HEK293T (cell line): ENCODE measurements around the gene ORC2.
A peak's percentile ranks its signal among the peaks of the same experiment; 100 is the strongest.

Experiments used
- CTCF ChIA-PET: fragments of 350-600 bp; formaldehyde crosslinking; extraction: SDS; loops from one replicate; lab custom pipeline; 2021; ENCODE audit warnings: antibody characterized with exemption, inconsistent platforms; lab: Yijun Ruan, JAX
- POLR2A ChIA-PET: fragments of 350-600 bp; formaldehyde crosslinking; extraction: SDS; loops from one replicate; lab custom pipeline; 2020; ENCODE audit warnings: antibody characterized with exemption, inconsistent platforms; lab: Yijun Ruan, JAX
- DNase-seq: peaks from one replicate; pipeline ENCODE4 v3.0.0; 2012; ENCODE audit warnings: mixed read lengths; ENCODE audit errors: extremely low spot score
- ARNT ChIP-seq: fragments of 450-650 bp; IDR thresholded peaks from 2 replicates; pipeline ENCODE4 v1.6.1; 2017; ENCODE audit warnings: mild to moderate bottlenecking
- BHLHE40 ChIP-seq: fragments of 450-650 bp; IDR thresholded peaks from 2 replicates; pipeline ENCODE4 v1.6.1; 2016; ENCODE audit warnings: mild to moderate bottlenecking, moderate library complexity, borderline replicate concordance
- CTBP1 ChIP-seq: fragments of 450-650 bp; IDR thresholded peaks from 2 replicates; pipeline ENCODE4 v1.6.1; 2016; ENCODE audit warnings: borderline replicate concordance
- ELF4 ChIP-seq: fragments of 450-650 bp; IDR thresholded peaks from 2 replicates; pipeline ENCODE4 v1.6.1; 2017; ENCODE audit warnings: antibody characterized with exemption
- FOXA1 ChIP-seq: fragments of 450-650 bp; IDR thresholded peaks from 2 replicates; pipeline ENCODE4 v1.6.1; 2016; ENCODE audit warnings: mild to moderate bottlenecking
- FOXK2 ChIP-seq: fragments of 450-650 bp; IDR thresholded peaks from 2 replicates; pipeline ENCODE4 v1.6.1; 2016; ENCODE audit warnings: mild to moderate bottlenecking
- FOXM1 ChIP-seq: fragments of 450-650 bp; IDR thresholded peaks from 2 replicates; pipeline ENCODE4 v1.6.1; 2017; ENCODE audit warnings: mild to moderate bottlenecking, borderline replicate concordance
- HDGF ChIP-seq: fragments of 450-650 bp; IDR thresholded peaks from 2 replicates; pipeline ENCODE4 v1.6.1; 2017; ENCODE audit warnings: antibody characterized with exemption, borderline replicate concordance
- L3MBTL2 ChIP-seq: fragments of 450-650 bp; conservative IDR thresholded peaks from 2 replicates; pipeline ENCODE4 v1.6.1; 2016; ENCODE audit warnings: mild to moderate bottlenecking
- LEF1 ChIP-seq: fragments of 450-650 bp; IDR thresholded peaks from 2 replicates; pipeline ENCODE4 v1.6.1; 2017; ENCODE audit warnings: mild to moderate bottlenecking, borderline replicate concordance
- NFRKB ChIP-seq: fragments of 450-650 bp; IDR thresholded peaks from 2 replicates; pipeline ENCODE4 v1.6.1; 2016; ENCODE audit warnings: mild to moderate bottlenecking, moderate library complexity
- SP1 ChIP-seq: fragments of 450-650 bp; IDR thresholded peaks from 2 replicates; pipeline ENCODE4 v1.6.1; 2017
- SUZ12 ChIP-seq: fragments of 450-650 bp; IDR thresholded peaks from 2 replicates; pipeline ENCODE4 v1.6.1; 2016; ENCODE audit warnings: mild to moderate bottlenecking
- TARDBP ChIP-seq: fragments of 450-650 bp; IDR thresholded peaks from 2 replicates; pipeline ENCODE4 v1.6.1; 2016
- ZNF384 ChIP-seq: fragments of 450-650 bp; IDR thresholded peaks from 2 replicates; pipeline ENCODE4 v1.6.1; 2016
- TF ChIP-seq, protein P1 (sequence below): fragments of 450-650 bp; IDR thresholded peaks from 2 replicates; pipeline ENCODE4 v1.6.1; 2016

The ORC2 gene

DNA sequence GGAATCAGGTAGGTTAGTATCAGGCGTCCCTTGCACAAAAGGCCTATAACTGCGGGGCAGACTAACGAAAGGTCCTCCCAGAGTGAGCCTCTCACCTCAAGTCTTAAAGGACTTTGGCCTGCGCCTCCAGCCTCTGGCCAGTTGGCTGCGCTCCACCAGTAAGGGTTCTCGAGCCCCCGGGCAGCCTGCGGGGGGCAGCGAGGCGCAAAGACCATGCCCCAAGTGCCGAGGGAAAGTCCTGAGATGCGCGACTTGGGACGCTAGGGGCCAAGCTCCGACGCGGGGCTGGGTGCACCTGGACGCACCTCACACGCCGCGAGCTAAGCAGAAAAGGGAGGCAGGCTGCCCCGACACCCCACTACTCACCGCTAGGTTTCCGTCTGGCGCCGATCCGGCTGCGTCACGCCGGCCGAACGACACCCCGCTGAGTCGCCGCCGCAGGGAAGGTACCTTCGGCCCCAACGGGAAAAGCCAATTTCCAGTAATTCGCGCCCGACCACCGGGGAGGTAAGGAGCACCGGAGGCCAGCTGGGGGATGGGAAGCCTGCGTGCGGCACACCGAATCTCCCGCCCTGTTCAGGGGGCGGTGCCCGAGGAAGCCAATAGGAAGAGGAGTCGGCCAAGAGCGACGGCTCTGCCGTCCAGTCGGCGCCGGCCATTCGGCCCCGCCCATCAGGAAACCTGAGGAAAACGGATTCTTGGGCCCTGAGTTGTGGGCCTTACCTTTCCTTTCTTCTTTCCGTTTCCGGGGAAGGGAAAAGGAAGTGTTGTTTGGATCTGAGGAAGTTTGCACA lies at the start of gene ORC2:
TSS of gene ORC2 (minus strand) at position 537 of the 794 bp plus-strand sequence. CDS start 5,537 bp downstream, outside the sequence.
- TF ChIP-seq, protein P1, sequence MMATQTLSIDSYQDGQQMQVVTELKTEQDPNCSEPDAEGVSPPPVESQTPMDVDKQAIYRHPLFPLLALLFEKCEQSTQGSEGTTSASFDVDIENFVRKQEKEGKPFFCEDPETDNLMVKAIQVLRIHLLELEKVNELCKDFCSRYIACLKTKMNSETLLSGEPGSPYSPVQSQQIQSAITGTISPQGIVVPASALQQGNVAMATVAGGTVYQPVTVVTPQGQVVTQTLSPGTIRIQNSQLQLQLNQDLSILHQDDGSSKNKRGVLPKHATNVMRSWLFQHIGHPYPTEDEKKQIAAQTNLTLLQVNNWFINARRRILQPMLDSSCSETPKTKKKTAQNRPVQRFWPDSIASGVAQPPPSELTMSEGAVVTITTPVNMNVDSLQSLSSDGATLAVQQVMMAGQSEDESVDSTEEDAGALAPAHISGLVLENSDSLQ, result peak; percentile 100
- TF ChIP-seq L3MBTL2, result peak; percentile 95
- peak; percentile 83; the same call in 1 of the 2 replicates for TF ChIP-seq SP1
- 0 out of 2 replicates have a peak, but pooled peaks have one; percentile 38 for TF ChIP-seq CTBP1
- no peak for TF ChIP-seq BHLHE40
- TF ChIP-seq FOXM1, result no peak
- POLR2A ChIA-PET, result interaction anchor here (0.6 to 5.0 kb wide), 11 partner anchors 11 to 256 kb away, joined by 3 to 32 read pairs (median 3); partner anchors contain the start of genes CLK1, NIF3L1 and PPIL3

GRCh38 chr2:201008296-201008829 lies 44.9 kb upstream of the ORC2 start:
- no peak for DNase-seq
- TF ChIP-seq LEF1 (no peak), FOXA1 (no peak), ARNT (no peak), TARDBP (no peak), ELF4 (no peak), L3MBTL2 (no peak), CTBP1 (no peak), NFRKB (no peak), SUZ12 (no peak), SP1 (no peak), HDGF (no peak), ZNF384 (no peak), FOXK2 (no peak), BHLHE40 (no peak), FOXM1 (no peak)
- TF ChIP-seq, protein P1, result no peak
- ChIA-PET CTCF (no interaction called here), POLR2A (no interaction called here)

More for the DNA sequence above, at the start of gene ORC2:
- CTCF ChIA-PET, result interaction anchor here (0.6 to 2.0 kb wide), 9 partner anchors 17 to 195 kb away, joined by 3 to 10 read pairs (median 3); partner anchors contain the start of gene HYCC2
- DNase-seq, result peak; percentile 93

DNA sequence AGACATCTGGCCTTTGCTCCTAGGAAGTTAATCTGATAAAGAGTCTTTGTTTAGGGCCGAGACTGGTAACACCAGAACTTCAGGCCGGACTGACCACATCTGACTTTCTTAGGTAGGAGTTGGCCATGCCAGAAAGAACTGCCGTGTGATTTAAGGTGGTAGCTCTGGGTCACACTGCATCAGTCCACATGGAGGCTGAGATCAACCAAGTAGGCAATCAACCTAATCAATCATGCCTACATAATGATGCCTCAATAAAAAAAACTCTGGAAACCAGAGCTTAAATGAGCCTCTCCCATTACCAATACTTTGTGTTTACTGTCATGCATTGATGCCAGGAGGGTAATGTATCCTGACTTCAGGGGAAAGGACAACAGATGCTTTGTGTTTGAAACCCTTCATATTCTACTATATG lies 44.1 kb upstream of the ORC2 start:
- POLR2A ChIA-PET, result no interaction called here
- CTCF ChIA-PET, result no interaction called here
- TF ChIP-seq ARNT, result no peak
- no peak for TF ChIP-seq BHLHE40
- TF ChIP-seq L3MBTL2, result no peak
- TF ChIP-seq FOXM1, result no peak
- TF ChIP-seq CTBP1, result no peak
- TF ChIP-seq ELF4, result no peak
- TF ChIP-seq SP1, result no peak
- no peak for DNase-seq

- TF ChIP-seq SP1 (no peak), LEF1 (no peak), CTBP1 (no peak), SUZ12 (no peak), ARNT (no peak), TARDBP (no peak), HDGF (no peak), BHLHE40 (no peak), ZNF384 (no peak), ELF4 (no peak), L3MBTL2 (no peak), FOXA1 (no peak), NFRKB (no peak), FOXM1 (no peak)
- TF ChIP-seq, protein P1, result no peak
- CTCF ChIA-PET, result no interaction called here
- DNase-seq, result no peak
- POLR2A ChIA-PET, result no interaction called here
These were observed 43.2 kb upstream of the ORC2 start for GRCh38 chr2:201006704-201007103.

DNA sequence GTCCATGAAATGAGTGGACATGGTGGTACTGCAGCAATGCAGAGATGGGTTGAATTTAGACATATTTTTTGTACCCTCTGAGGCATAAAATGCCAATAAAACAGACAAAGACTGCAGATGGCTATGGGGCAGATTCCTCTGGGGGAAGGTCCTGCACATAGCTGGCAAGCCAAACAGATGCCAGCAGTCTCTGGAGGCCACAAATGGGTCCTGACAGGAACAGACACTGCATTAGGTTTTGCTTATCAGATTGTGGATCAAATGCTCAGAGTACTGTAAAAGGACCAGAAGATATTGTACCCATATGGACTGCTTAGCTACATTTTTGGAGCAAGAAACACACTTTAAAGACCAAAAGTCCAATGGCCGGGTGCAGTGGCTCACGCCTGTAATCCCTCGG lies 40.9 kb upstream of the ORC2 start:
- CTCF ChIA-PET, result no interaction called here
- POLR2A ChIA-PET, result no interaction called here
- TF ChIP-seq ELF4 (no peak), SUZ12 (no peak), ZNF384 (no peak), BHLHE40 (no peak), CTBP1 (no peak), FOXA1 (no peak), SP1 (no peak), FOXM1 (no peak), HDGF (no peak), FOXK2 (no peak), L3MBTL2 (no peak), TARDBP (no peak), NFRKB (no peak), LEF1 (no peak), ARNT (no peak)
- TF ChIP-seq, protein P1, result no peak
- no peak for DNase-seq
